ENCODE measurements around the gene TYMP. TPM values are rescaled to one million over a fixed set of nuclear protein-coding genes. Genes with fewer than 3 reads are reported as not detected.

The TYMP gene
- total and polyA plus RNA-seq, 2 donors (not counting 1 experiment from before 2014, with no cell fraction given) = 43.6 to 45.1 TPM

- peaks cover 0 to under 1% of the 10 kb centered on the region in 2 experiments for H3K36me3 ChIP-seq (replicated peaks in 1 of 2; ENCODE audit: control extremely low read depth in 1 of 2, control insufficient read depth in 1 of 2, extremely low read depth in 1 of 2, insufficient read depth in 2 of 2, low read length in 1 of 2)
- CTCF ChIA-PET = interaction anchor here (0.6 to 5.4 kb wide), 28 partner anchors 11 to 336 kb away, joined by 3 to 42 read pairs (median 8); partner anchors contain the start of genes HDAC10, LMF2, NCAPH2 and SCO2
- DNase-seq (no peak), ATAC-seq (ENCODE audit: low read depth) (no peak)
- H2AFZ ChIP-seq (ENCODE audit: insufficient read depth, low read depth, low read length, poor library complexity, severe bottlenecking) = no peak overlapping the region
- POLR2A ChIA-PET = interaction anchor here (1.2 kb wide), 1 partner anchor 25 kb away, joined by 3 read pairs; no protein-coding TSS in a partner anchor
- no peak overlapping the region for H3K9ac ChIP-seq (ENCODE audit: low read length)
- H4K20me1 ChIP-seq (ENCODE audit: control insufficient read depth, insufficient read depth, low read length, poor library complexity, severe bottlenecking) = no peaks in the 10 kb centered on the region
- no peak overlapping the region for H3K27ac ChIP-seq (ENCODE audit: low read length in 2 of 2)
- H3K27me3 Mint-ChIP-seq = no peaks in the 10 kb centered on the region
- no peaks in the 10 kb centered on the region for H3K9me3 Mint-ChIP-seq (ENCODE audit: insufficient read depth)
- no peak overlapping the region for H3K4me3 ChIP-seq (ENCODE audit: control extremely low read depth in 1 of 5, extremely low read depth in 1 of 5, insufficient read depth in 1 of 5, low read depth in 2 of 5, low read length in 4 of 5)
- peaks cover 3 to 10% of the 10 kb centered on the region in 2 donors for H3K4me1 ChIP-seq (ENCODE audit: control insufficient read depth in 2 of 2, insufficient read depth in 2 of 2, low read length in 2 of 2)
- H3K27ac Mint-ChIP-seq = no peak overlapping the region
- peaks cover 4% of the 10 kb centered on the region for H3K4me1 Mint-ChIP-seq
- no peaks in the 10 kb centered on the region for H3K27me3 ChIP-seq (replicated peaks in 1 of 4; ENCODE audit: control extremely low read depth in 1 of 4, control insufficient read depth in 3 of 4, insufficient read depth in 4 of 4, low read length in 3 of 4)
- no peak overlapping the region for H3K4me3 Mint-ChIP-seq
- no peaks in the 10 kb centered on the region for H3K79me2 ChIP-seq (ENCODE audit: control insufficient read depth, insufficient read depth, low read length)
- no peaks in the 10 kb centered on the region for H3K9me3 ChIP-seq (ENCODE audit: control extremely low read depth in 1 of 3, control insufficient read depth in 2 of 3, insufficient read depth in 1 of 3, low read length in 2 of 3)
- no peak for TF ChIP-seq CTCF (IDR thresholded peaks at IDR 0.05)
- TF ChIP-seq EZH2 (IDR thresholded peaks at IDR 0.05; ENCODE audit: borderline replicate concordance, insufficient read depth, low read depth, low read length, poor library complexity, severe bottlenecking) = no peak
- intact Hi-C loops (cut with micrococcal nuclease) = no loop called here
- WGBS (ENCODE audit: insufficient coverage) = 96% methylated on average over 4 of the region's 6 CpGs
- H3K4me2 ChIP-seq (replicated peaks; ENCODE audit: low read depth, low read length, poor library complexity, severe bottlenecking) = no peak overlapping the region
These were observed 32.7 kb downstream of the TYMP start for GRCh38 chr22:50497093-50497492.

- ChIA-PET POLR2A (no interaction called here), CTCF (interaction anchor here (0.7 to 0.9 kb wide), 2 partner anchors 9 to 74 kb away, joined by 4 to 7 read pairs; no protein-coding TSS in a partner anchor)
- H3K27me3 Mint-ChIP-seq = no peaks in the 10 kb centered on the region
- peak overlapping the region; percentile 63 for H3K27ac Mint-ChIP-seq
- H3K9me3 Mint-ChIP-seq (ENCODE audit: insufficient read depth) = no peaks in the 10 kb centered on the region
- TF ChIP-seq CTCF (IDR thresholded peaks at IDR 0.05) = no peak
- TF ChIP-seq EZH2 (IDR thresholded peaks at IDR 0.05; ENCODE audit: borderline replicate concordance, insufficient read depth, low read depth, low read length, poor library complexity, severe bottlenecking) = no peak
- DNase-seq (peak; percentile 33), ATAC-seq (ENCODE audit: low read depth) (peak; percentile 31)
- WGBS (ENCODE audit: insufficient coverage) = 6% methylated on average over 18 of the region's 27 CpGs
- no peaks in the 10 kb centered on the region for H3K36me3 ChIP-seq (replicated peaks in 1 of 2; ENCODE audit: control extremely low read depth in 1 of 2, control insufficient read depth in 1 of 2, extremely low read depth in 1 of 2, insufficient read depth in 2 of 2, low read length in 1 of 2)
- H3K4me3 Mint-ChIP-seq = peak overlapping the region; percentile 60
- peak overlapping the region; percentile 44 for H2AFZ ChIP-seq (ENCODE audit: insufficient read depth, low read depth, low read length, poor library complexity, severe bottlenecking)
- H3K9me3 ChIP-seq (ENCODE audit: control extremely low read depth in 1 of 3, control insufficient read depth in 2 of 3, insufficient read depth in 1 of 3, low read length in 2 of 3) = no peaks in the 10 kb centered on the region
- H3K27me3 ChIP-seq (replicated peaks in 1 of 4; ENCODE audit: control extremely low read depth in 1 of 4, control insufficient read depth in 3 of 4, insufficient read depth in 4 of 4, low read length in 3 of 4) = no peaks in the 10 kb centered on the region
- H3K27ac ChIP-seq (ENCODE audit: low read length in 2 of 2) = no peak overlapping the region
- H3K4me2 ChIP-seq (replicated peaks; ENCODE audit: low read depth, low read length, poor library complexity, severe bottlenecking) = peak overlapping the region; percentile 53
- intact Hi-C loops (cut with micrococcal nuclease) = no loop called here
- H3K4me1 Mint-ChIP-seq = peaks cover 11% of the 10 kb centered on the region
- H3K79me2 ChIP-seq (ENCODE audit: control insufficient read depth, insufficient read depth, low read length) = no peaks in the 10 kb centered on the region
- peak overlapping the region; percentile 19 for H3K9ac ChIP-seq (ENCODE audit: low read length)
- peaks cover 7 to 8% of the 10 kb centered on the region in 2 donors for H3K4me1 ChIP-seq (ENCODE audit: control insufficient read depth in 2 of 2, insufficient read depth in 2 of 2, low read length in 2 of 2)
- no peaks in the 10 kb centered on the region for H4K20me1 ChIP-seq (ENCODE audit: control insufficient read depth, insufficient read depth, low read length, poor library complexity, severe bottlenecking)
- no peak overlapping the region for H3K4me3 ChIP-seq (ENCODE audit: control extremely low read depth in 1 of 5, extremely low read depth in 1 of 5, insufficient read depth in 1 of 5, low read depth in 2 of 5, low read length in 4 of 5)
These were observed 39.1 kb downstream of the TYMP start for GRCh38 chr22:50490531-50491308.

Data from B cell (primary cell).